ENCODE results near the gene TAGAP.

DNA sequence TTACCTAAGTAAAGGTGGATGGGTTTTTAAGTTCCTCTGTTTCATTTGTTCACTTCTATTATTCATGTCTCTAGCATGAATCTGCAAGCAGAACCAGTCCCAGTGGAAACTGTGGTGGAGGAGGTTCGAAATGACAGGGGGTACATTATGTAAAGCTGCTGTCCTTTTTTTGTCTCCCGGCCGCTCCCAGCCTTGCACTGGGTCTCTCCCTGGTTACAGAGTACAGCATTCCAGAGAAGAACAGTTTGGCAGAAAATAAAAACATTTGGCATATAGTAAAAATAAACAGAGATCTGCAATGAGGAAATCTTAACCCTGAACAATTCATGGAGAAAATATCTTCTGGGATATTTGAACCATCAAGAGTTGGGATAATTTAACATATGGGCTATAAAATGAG, 34.6 kb upstream of the TAGAP start:
- TF ChIP-seq, protein P1, sequence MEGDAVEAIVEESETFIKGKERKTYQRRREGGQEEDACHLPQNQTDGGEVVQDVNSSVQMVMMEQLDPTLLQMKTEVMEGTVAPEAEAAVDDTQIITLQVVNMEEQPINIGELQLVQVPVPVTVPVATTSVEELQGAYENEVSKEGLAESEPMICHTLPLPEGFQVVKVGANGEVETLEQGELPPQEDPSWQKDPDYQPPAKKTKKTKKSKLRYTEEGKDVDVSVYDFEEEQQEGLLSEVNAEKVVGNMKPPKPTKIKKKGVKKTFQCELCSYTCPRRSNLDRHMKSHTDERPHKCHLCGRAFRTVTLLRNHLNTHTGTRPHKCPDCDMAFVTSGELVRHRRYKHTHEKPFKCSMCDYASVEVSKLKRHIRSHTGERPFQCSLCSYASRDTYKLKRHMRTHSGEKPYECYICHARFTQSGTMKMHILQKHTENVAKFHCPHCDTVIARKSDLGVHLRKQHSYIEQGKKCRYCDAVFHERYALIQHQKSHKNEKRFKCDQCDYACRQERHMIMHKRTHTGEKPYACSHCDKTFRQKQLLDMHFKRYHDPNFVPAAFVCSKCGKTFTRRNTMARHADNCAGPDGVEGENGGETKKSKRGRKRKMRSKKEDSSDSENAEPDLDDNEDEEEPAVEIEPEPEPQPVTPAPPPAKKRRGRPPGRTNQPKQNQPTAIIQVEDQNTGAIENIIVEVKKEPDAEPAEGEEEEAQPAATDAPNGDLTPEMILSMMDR (IDR thresholded peaks at IDR 0.05 in 2 of 3, conservative IDR thresholded peaks at IDR 0.05 in 1 of 3; ENCODE audit: control insufficient read depth in 2 of 3, extremely low read depth in 1 of 3, insufficient read depth in 1 of 3, low read depth in 3 of 3, low read length in 3 of 3) = no peak
- no peak for TF ChIP-seq NFXL1 (IDR thresholded peaks at IDR 0.05; ENCODE audit: borderline replicate concordance)
- TF ChIP-seq, protein P2, sequence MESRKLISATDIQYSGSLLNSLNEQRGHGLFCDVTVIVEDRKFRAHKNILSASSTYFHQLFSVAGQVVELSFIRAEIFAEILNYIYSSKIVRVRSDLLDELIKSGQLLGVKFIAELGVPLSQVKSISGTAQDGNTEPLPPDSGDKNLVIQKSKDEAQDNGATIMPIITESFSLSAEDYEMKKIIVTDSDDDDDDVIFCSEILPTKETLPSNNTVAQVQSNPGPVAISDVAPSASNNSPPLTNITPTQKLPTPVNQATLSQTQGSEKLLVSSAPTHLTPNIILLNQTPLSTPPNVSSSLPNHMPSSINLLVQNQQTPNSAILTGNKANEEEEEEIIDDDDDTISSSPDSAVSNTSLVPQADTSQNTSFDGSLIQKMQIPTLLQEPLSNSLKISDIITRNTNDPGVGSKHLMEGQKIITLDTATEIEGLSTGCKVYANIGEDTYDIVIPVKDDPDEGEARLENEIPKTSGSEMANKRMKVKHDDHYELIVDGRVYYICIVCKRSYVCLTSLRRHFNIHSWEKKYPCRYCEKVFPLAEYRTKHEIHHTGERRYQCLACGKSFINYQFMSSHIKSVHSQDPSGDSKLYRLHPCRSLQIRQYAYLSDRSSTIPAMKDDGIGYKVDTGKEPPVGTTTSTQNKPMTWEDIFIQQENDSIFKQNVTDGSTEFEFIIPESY (IDR thresholded peaks at IDR 0.05) = no peak
- TF ChIP-seq CHD2 (IDR thresholded peaks at IDR 0.05; ENCODE audit: borderline replicate concordance, low read depth, low read length) = no peak
- TF ChIP-seq, protein P3, sequence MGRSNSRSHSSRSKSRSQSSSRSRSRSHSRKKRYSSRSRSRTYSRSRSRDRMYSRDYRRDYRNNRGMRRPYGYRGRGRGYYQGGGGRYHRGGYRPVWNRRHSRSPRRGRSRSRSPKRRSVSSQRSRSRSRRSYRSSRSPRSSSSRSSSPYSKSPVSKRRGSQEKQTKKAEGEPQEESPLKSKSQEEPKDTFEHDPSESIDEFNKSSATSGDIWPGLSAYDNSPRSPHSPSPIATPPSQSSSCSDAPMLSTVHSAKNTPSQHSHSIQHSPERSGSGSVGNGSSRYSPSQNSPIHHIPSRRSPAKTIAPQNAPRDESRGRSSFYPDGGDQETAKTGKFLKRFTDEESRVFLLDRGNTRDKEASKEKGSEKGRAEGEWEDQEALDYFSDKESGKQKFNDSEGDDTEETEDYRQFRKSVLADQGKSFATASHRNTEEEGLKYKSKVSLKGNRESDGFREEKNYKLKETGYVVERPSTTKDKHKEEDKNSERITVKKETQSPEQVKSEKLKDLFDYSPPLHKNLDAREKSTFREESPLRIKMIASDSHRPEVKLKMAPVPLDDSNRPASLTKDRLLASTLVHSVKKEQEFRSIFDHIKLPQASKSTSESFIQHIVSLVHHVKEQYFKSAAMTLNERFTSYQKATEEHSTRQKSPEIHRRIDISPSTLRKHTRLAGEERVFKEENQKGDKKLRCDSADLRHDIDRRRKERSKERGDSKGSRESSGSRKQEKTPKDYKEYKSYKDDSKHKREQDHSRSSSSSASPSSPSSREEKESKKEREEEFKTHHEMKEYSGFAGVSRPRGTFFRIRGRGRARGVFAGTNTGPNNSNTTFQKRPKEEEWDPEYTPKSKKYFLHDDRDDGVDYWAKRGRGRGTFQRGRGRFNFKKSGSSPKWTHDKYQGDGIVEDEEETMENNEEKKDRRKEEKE (IDR thresholded peaks at IDR 0.05) = no peak
- no peak for TF ChIP-seq TCF12 (IDR thresholded peaks at IDR 0.05; ENCODE audit: low read depth, low read length)
